Activated CD8-positive, alpha-beta T cell treated with anti-CD3 and anti-CD28 coated beads for 36 hours (primary cell): ENCODE data around the gene SPACA4. TPM values are rescaled to one million over a fixed set of nuclear protein-coding genes. Genes with fewer than 3 reads are reported as not detected.

Experiments
- ATAC-seq: fragments of 200-7000 bp; cut with Tn5 transposase; one replicate; pipeline ENCODE4 v1.10.0; 2021; ENCODE audit warnings: mild to moderate bottlenecking, moderate library complexity
- CTCF ChIA-PET: fragments of 350-600 bp; sonication (Branson Sonifier 250); formaldehyde crosslinking; loops from one replicate; lab custom pipeline; 2021; ENCODE audit warnings: antibody characterized with exemption; lab: Charles Lee
- POLR2A ChIA-PET: fragments of 350-600 bp; sonication (Branson Sonifier 250); formaldehyde crosslinking; loops from one replicate; lab custom pipeline; 2021; ENCODE audit warnings: antibody characterized with exemption; lab: Charles Lee
- DNase-seq: peaks from one replicate; pipeline ENCODE4 v3.0.0-alpha.2; 2020
- H3K27ac Mint-ChIP-seq: one replicate; pipeline ENCODE4 v1.8.0; 2021; ENCODE audit warnings: mild to moderate bottlenecking, mixed read lengths
- H3K27me3 Mint-ChIP-seq: one replicate; pipeline ENCODE4 v1.8.0; 2021; ENCODE audit warnings: mixed read lengths
- H3K36me3 Mint-ChIP-seq: one replicate; pipeline ENCODE4 v1.8.0; 2021; ENCODE audit warnings: low read depth, mixed read lengths
- H3K4me1 Mint-ChIP-seq: one replicate; pipeline ENCODE4 v1.8.0; 2021; ENCODE audit warnings: low read depth, mixed read lengths
- H3K4me3 Mint-ChIP-seq: one replicate; pipeline ENCODE4 v1.8.0; 2021; ENCODE audit warnings: mild to moderate bottlenecking, moderate library complexity, mixed read lengths
- H3K9me3 Mint-ChIP-seq: one replicate; pipeline ENCODE4 v1.8.0; 2021; ENCODE audit warnings: mixed read lengths
- intact Hi-C: fragments of 100-400 bp; cut with micrococcal nuclease; formaldehyde crosslinking; loops from one replicate; pipeline ENCODE4 v1.10.0; 2022
- total RNA-seq, 2 experiments: library from RNA; stranded (reverse); gene quantifications; one replicate each; pipeline ENCODE4 v1.2.3, GENCODE V29; 2021
- TF ChIP-seq, protein P1 (sequence below): fragments of 200-600 bp; IDR thresholded peaks from one replicate; pipeline ENCODE4 v1.8.0; 2022; ENCODE audit warnings: antibody characterized with exemption, mild to moderate bottlenecking

SPACA4 gene
- total RNA-seq, 2 experiments from 2014 or later: not detected

DNA sequence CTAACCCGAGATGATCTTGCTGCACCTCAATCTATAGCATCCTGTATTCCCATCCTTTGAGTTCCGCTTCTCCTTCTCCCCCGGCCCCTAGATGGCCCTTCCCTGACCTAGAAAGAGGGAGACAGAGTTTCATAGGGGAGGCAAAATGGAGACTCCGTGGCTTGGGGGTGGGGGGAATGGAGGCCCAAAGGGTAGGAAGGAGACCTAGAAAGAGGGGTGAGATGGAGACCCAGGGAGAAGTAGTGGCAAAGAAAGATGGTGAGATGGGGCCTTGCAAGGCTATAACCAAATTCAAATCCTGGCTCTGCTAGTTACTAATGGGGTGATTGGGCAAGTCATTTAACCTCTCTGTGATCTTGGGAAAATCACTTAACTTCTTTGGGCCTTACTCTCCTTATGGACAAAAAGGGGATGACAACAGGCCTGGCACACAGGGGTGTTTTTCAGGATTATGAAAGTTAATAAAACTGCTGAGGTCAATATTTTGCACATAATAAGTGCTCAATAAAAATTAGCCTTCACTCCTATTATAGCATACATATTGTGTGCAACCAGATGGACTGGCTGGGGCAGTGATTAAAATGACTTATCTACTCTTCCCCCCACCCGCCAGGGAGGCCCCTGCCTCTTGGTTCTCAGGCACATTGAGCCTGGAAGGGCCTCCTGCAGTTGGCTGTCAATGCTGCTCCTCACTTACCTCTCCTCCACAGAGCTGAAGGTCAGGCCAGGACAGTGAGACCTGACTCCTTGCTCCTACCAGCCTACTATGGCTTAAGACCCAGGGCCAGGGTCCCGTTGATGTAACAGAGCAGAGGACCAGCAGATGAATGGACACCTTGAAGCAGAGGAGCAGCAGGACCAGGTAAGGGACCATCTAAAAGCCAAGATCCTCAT, 13.4 kb downstream of the SPACA4 start:
- Mint-ChIP-seq H3K36me3 (peaks cover 62% of the 10 kb centered on the region), H3K4me1 (peaks cover 43% of the 10 kb centered on the region), H3K27ac (peak overlapping the region; percentile 100), H3K9me3 (no peaks in the 10 kb centered on the region), H3K27me3 (no peaks in the 10 kb centered on the region), H3K4me3 (peak overlapping the region; percentile 93)
- TF ChIP-seq, protein P1, sequence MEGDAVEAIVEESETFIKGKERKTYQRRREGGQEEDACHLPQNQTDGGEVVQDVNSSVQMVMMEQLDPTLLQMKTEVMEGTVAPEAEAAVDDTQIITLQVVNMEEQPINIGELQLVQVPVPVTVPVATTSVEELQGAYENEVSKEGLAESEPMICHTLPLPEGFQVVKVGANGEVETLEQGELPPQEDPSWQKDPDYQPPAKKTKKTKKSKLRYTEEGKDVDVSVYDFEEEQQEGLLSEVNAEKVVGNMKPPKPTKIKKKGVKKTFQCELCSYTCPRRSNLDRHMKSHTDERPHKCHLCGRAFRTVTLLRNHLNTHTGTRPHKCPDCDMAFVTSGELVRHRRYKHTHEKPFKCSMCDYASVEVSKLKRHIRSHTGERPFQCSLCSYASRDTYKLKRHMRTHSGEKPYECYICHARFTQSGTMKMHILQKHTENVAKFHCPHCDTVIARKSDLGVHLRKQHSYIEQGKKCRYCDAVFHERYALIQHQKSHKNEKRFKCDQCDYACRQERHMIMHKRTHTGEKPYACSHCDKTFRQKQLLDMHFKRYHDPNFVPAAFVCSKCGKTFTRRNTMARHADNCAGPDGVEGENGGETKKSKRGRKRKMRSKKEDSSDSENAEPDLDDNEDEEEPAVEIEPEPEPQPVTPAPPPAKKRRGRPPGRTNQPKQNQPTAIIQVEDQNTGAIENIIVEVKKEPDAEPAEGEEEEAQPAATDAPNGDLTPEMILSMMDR: no peak
- CTCF ChIA-PET: interaction anchor here (1.0 to 3.6 kb wide), 3 partner anchors 11 to 286 kb away, joined by 4 to 14 read pairs (median 5); partner anchors contain the start of gene CA11
- no peak for DNase-seq
- intact Hi-C loops: no loop called here
- POLR2A ChIA-PET: interaction anchor here (0.6 to 10.8 kb wide), 11 partner anchors 11 to 254 kb away, joined by 3 to 154 read pairs (median 6); partner anchors contain the start of genes DBP and SPACA4
- ATAC-seq: no peak

DNA sequence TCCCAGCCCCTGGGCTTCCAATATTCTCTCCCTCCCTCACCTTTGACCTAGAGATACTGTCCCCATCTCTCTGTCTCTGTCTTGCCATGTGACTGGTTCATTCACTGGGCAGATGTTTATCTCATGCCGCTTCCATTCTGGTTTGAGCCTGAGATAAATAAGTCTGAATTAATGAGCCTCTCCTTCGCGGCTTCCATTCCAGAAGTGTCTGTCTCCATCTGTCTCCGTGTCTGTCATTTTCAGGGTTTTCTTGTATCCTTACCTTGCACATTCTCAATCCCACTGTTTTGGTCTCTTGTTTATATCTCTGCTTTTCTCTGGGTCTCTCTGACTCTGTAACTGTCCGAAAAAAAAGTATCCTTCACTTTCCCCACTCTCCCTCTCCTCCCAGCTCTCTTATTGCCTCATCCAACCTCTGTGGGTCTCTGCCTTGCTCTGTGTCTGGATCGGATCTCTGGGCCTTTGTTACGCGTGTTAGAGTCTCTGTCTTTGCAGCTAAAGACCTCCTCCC, 17.1 kb downstream of the SPACA4 start:
- Mint-ChIP-seq H3K27ac (peak overlapping the region; percentile 91), H3K27me3 (no peaks in the 10 kb centered on the region), H3K9me3 (no peaks in the 10 kb centered on the region), H3K36me3 (peaks cover 30% of the 10 kb centered on the region), H3K4me3 (peak overlapping the region; percentile 73), H3K4me1 (peaks cover 45% of the 10 kb centered on the region)
- ATAC-seq (no peak), DNase-seq (no peak)
- intact Hi-C loops: no loop called here
- CTCF ChIA-PET: interaction anchor here (0.8 to 1.2 kb wide), 3 partner anchors 10 to 118 kb away, joined by 3 to 4 read pairs (median 4); no protein-coding TSS in a partner anchor
- POLR2A ChIA-PET: interaction anchor here (0.8 to 10.8 kb wide), 5 partner anchors 7 to 101 kb away, joined by 3 to 154 read pairs (median 3); no protein-coding TSS in a partner anchor
- TF ChIP-seq, protein P1: no peak

DNA sequence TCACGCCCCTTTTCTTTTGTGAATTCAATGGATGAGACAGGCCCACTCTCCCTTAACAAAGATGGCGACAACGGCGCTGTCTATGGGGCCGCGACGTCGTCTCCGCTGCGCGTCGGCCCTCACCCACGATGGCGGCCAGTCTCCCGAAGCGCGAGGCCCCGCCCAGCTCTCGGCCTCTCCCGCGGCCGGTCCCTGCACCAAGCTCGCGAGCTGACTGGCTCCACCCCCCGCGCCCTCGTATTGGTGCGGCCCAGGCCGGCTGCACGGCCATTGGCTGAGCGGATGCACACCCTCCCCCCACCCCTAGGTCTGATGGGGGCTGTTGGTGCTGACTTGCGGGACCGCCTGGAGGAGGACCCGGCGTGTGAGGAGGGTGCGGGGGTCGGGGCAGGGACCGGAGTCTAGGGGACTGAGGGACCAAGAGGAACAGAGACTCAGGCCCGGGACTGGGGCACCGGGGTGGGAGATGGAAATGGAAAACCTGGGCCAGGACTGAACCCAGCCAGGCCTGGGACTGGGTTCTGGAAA, 17.6 kb downstream of the SPACA4 start:
- ChIA-PET POLR2A (interaction anchor here (0.8 to 10.8 kb wide), 5 partner anchors 6 to 100 kb away, joined by 3 to 154 read pairs (median 3); no protein-coding TSS in a partner anchor), CTCF (interaction anchor here (0.8 to 1.2 kb wide), 3 partner anchors 10 to 118 kb away, joined by 3 to 4 read pairs (median 4); no protein-coding TSS in a partner anchor)
- Mint-ChIP-seq H3K27ac (peak overlapping the region; percentile 91), H3K36me3 (peaks cover 28% of the 10 kb centered on the region), H3K27me3 (no peaks in the 10 kb centered on the region), H3K9me3 (no peaks in the 10 kb centered on the region), H3K4me1 (peaks cover 45% of the 10 kb centered on the region), H3K4me3 (peak overlapping the region; percentile 73)
- TF ChIP-seq, protein P1: no peak
- DNase-seq (peak; percentile 98), ATAC-seq (peak; percentile 84)
- intact Hi-C loops: no loop called here

DNA sequence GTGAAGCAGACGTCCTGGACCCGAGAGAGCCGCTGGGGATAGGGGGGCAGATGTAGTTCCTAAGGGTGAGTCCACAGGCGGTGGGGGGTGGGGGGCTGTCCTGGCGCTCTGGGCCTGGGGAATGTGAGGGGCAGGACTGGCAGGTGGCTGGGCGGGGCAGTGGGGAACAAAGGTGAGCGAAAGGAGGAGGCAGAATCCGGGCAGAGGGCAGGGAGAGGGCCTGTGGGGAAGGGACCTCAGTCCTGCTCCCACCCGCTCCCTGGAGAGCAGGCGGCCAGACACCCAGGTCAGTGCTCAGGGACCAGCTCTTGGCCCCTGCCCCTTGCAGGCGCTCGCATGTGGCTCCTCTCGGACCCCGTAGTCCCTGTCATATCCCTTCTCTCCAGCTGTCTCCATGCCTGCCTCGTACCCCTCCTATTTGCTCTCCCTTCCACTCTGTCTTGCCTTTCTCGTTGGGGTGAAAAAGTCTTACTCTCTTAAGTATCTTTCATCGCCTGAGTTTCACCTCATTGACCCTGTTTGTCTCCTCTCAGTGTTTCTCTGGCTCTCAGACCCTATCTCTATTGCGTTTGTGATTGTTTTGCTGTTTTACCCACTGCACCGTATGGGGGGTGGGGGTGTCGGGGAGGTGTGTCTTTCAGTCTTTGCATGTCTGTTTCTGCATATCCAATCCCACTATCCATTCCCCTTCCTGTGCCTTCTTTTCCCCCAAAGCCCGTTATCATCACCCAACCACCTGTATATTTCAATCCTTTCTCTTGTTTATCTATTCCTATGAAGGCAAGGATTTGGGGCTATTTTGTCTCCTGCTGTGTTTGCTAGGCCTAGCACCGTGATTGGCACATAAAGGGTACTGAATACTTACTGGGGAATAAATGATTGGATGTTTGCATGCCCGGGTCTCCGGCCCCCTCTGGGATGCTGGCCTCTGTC, 18.5 kb downstream of the SPACA4 start:
- H3K4me3 Mint-ChIP-seq: peak overlapping the region; percentile 73
- TF ChIP-seq, protein P1: no peak
- H3K9me3 Mint-ChIP-seq: no peaks in the 10 kb centered on the region
- peaks cover 41% of the 10 kb centered on the region for H3K4me1 Mint-ChIP-seq
- no peak for DNase-seq
- H3K27me3 Mint-ChIP-seq: no peaks in the 10 kb centered on the region
- POLR2A ChIA-PET: interaction anchor here (10.8 kb wide), 1 partner anchor 5 kb away, joined by 154 read pairs; no protein-coding TSS in a partner anchor
- intact Hi-C loops: no loop called here
- CTCF ChIA-PET: no interaction called here
- ATAC-seq: no peak
- peaks cover 22% of the 10 kb centered on the region for H3K36me3 Mint-ChIP-seq
- peak overlapping the region; percentile 91 for H3K27ac Mint-ChIP-seq
